Limb (tissue), 2 donors: ENCODE results near the gene SYCE3.

Experiments
- DNase-seq, 2 donors: peaks; one replicate each; pipeline ENCODE4 v3.0.0-alpha.2; 2016; ENCODE audit errors: extremely low spot score in 2 of 2

Gene SYCE3

GRCh38 chr22:50503475-50504145, 59.1 kb downstream of the SYCE3 start:
- peak in 1 of 2 donors; percentile 35 for DNase-seq

GRCh38 chr22:50502628-50503474, 59.9 kb downstream of the SYCE3 start:
- DNase-seq: no peak

- DNase-seq: no peak
Observed at GRCh38 chr22:50502096-50502495, 60.6 kb downstream of the SYCE3 start.
